H1 (cell line): ENCODE results near the gene MAML1. TPM values are rescaled to one million over a fixed set of nuclear protein-coding genes. Genes with fewer than 3 reads are reported as not detected.

Experiments used
- GABPA ChIP-seq: IDR thresholded peaks from 2 replicates; pipeline ENCODE4 v1.6.1; 2011; ENCODE audit warnings: mild to moderate bottlenecking, low read length, moderate library complexity, borderline replicate concordance; ENCODE audit not compliant: insufficient read depth
- HDAC2 ChIP-seq, 2 experiments: fragments of 300-600 bp in 1 of 2; sonication (generic) in 1 of 2; IDR thresholded peaks; 2 replicates each; pipeline ENCODE4 v1.6.1; 2011 to 2012; ENCODE audit warnings: low read depth in 2 of 2, low read length in 2 of 2, mild to moderate bottlenecking in 2 of 2, moderate library complexity in 2 of 2, borderline replicate concordance in 1 of 2, inconsistent platforms in 1 of 2
- RXRA ChIP-seq: IDR thresholded peaks from 2 replicates; pipeline ENCODE4 v1.6.1; 2011; ENCODE audit warnings: low read depth, mild to moderate bottlenecking, low read length, moderate library complexity; ENCODE audit not compliant: insufficient read depth
- SRF ChIP-seq: IDR thresholded peaks from 2 replicates; pipeline ENCODE4 v1.6.1; 2011; ENCODE audit warnings: mild to moderate bottlenecking, low read depth, low read length, moderate library complexity
- polyA plus RNA-seq, 7 experiments: library from polyadenylated mRNA; depleted of rRNA in 3 of 7; stranded (reverse) in 5 of 7; unstranded in 2 of 7; fragments of >200 nt in 5 of 7; fragments of 200-250 nt in 2 of 7; gene quantifications; 1 replicate in 5 of 7; 2 replicates in 1 of 7; 4 replicates in 1 of 7; pipeline versions ENCODE4 v1.2.1 to v1.2.3, GENCODE V29; 2011 to 2013; ENCODE audit warnings: missing spikeins in 2 of 7, mixed read lengths in 2 of 7
- total RNA-seq: library from RNA; stranded (reverse); fragmentation: NEBNext Ultra II Directional; extraction: Animal tissue kit (Norgen Biotek cat#: 25700); gene quantifications from 2 replicates; pipeline ENCODE4 v1.2.1, GENCODE V29; 2021

MAML1 gene
- total and polyA plus RNA-seq, 2 of the 8 experiments (the other 6 are each of a cell fraction or from before 2014, with no cell fraction given) = 17.1 to 41.9 TPM

DNA sequence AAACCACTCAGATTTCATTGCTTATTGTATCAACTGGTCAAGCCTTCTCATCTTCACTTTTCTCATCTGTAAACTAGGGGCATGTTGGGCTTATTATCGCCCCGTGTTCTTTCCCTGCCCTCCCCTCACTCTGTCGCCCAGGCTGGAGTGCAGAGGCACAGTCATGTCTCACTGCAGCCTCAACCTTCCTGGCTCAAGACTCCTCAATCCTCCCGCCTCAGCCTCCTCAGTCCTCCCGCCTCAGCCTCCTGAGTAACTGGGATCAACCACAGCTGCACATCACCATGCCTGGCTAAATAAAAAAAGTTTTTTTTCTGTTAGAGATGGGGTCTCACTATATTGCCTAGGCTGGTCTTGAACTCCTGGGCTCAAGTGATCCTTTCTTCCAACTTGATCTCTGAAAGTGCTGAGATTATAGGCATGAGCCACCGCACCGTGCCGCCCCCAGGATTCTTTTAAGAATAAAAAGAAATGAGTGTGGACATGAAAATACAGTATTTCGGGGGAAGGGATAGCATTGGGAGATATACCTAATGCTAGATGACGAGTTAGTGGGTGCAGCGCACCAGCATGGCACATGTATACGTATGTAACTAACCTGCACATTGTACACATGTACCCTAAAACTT lies 2.0 kb downstream of the MAML1 start (continued):
- TF ChIP-seq GABPA (no peak), RXRA (no peak), HDAC2 (IDR thresholded peaks at IDR 0.05; ENCODE audit: borderline replicate concordance in 1 of 2, low read depth in 2 of 2, low read length in 2 of 2) (no peak), SRF (no peak)
